Cardiac fibroblast (primary cell): ENCODE results near the gene PCDHB14.
"Not testable (repeated sequence)": the region's sequence is repeated elsewhere in the genome, so short reads cannot be mapped to it uniquely, and the experiment has no call there.

Source experiments
- DNase-seq, 2 donors: peaks; one replicate each; pipeline versions ENCODE4 v3.0.0 to v3.0.0-alpha.2; 2010; ENCODE audit warnings: low read depth in 2 of 2
- H3K4me3 ChIP-seq, 2 donors: replicated peaks in 1 of 2; 1 replicate in 1 of 2; 2 replicates in 1 of 2; pipeline ENCODE4 v1.5.1; 2011; ENCODE audit warnings: low read depth in 2 of 2, low read length in 2 of 2, mild to moderate bottlenecking in 2 of 2, moderate library complexity in 1 of 2
- CTCF ChIP-seq: IDR thresholded peaks from one replicate; pipeline ENCODE4 v1.5.1; 2011; ENCODE audit warnings: low read depth, mild to moderate bottlenecking, low read length, inconsistent platforms

PCDHB14 gene

DNA sequence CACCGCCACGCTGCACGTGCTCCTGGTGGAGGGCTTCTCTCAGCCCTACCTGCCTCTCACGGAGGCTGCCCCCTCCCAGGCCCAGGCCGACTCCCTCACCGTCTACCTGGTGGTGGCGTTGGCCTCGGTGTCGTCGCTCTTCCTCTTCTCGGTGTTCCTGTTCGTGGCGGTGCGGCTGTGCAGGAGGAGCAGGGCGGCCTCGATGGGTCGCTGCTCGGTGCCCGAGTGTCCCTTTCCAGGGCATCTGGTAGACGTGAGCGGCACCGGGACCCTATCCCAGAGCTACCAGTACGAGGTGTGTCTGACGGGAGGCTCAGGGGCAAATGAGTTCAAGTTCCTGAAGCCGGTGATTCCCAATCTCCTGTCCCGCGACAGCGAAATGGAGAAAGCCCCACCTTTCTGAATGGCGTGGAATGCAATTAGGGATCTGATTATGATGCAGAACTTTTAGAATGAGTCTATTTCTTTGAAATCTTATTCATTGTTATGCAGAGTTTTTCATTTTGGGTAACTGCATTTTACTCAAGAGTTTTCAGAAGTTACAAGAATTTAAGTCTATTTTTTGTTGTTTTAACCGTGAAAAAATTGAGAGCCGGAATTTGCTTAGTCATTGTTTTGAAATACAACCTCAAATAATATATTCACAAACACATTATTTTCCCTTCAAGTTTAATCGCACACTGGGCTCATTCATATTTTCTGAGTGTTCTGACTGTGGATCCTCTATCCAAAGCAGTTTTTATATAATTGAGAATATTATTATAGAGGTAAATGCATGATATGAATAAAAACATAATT lies 13.6 kb downstream of the PCDHB14 start:
- no peak for TF ChIP-seq CTCF
- H3K4me3 ChIP-seq = no peak overlapping the region
- no peak for DNase-seq

DNA sequence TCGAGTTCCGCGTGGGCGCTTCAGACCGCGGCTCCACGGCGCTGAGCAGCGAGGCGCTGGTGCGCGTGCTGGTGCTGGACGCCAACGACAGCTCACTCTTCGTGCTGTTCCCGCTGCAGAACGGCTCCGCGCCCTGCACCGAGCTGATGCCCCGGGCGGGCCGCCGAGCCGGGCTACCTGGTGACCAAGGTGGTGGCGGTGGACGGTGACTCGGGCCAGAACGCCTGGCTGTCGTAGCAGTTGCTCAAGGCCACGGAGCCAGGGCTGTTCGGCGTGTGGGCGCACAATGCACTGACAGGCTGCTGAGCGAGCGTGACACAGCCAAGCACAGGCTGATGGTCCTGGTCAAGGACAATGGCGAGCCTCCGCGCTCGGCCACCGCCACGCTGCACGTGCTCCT lies 18.4 kb downstream of the PCDHB14 start:
- TF ChIP-seq CTCF = no peak
- H3K4me3 ChIP-seq = no peak overlapping the region
- no peak for DNase-seq

GRCh38 chr5:141245250-141245717 lies 22.1 kb downstream of the PCDHB14 start, which contains the start of gene PCDHB15:
Gene PCDHB15, plus strand, starts transcription at chr5:141245395. Its CDS starts 184 bp downstream, at chr5:141245579.
- TF ChIP-seq CTCF = no peak
- DNase-seq = peak; percentile 4 to 10
- no peak within 1 kb of the TSS for H3K4me3 ChIP-seq

DNA sequence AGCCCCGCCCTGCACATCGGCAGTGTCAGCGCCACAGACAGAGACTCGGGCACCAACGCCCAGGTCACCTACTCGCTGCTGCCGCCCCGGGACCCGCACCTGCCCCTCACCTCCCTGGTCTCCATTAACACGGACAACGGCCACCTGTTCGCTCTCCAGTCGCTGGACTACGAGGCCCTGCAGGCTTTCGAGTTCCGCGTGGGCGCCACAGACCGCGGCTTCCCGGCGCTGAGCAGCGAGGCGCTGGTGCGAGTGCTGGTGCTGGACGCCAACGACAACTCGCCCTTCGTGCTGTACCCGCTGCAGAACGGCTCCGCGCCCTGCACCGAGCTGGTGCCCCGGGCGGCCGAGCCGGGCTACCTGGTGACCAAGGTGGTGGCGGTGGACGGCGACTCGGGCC lies 23.8 kb downstream of the PCDHB14 start:
- not testable (repeated sequence) for H3K4me3 ChIP-seq, DNase-seq

GRCh38 chr5:141247434-141247833 lies 24.3 kb downstream of the PCDHB14 start:
- not testable (repeated sequence) for H3K4me3 ChIP-seq

DNA sequence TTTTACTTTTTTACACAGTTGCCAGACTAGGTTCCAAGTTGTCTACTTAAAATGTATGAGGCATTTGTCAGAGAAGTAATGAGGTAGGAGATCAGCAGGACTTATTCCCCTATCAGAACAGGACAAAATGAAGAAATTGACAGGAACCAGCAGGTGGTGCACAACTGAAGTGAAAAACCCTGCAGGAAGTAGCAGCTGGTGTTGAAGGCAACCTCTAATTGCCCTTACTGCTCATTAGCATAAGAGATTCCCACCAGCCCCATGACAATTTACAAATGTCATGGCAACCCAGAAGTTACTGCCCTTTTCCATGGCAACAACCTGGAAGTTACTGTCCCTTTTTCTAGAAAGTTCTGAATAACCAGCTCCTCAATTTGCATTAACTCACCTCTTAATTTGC lies 27.4 kb downstream of the PCDHB14 start:
- TF ChIP-seq CTCF = no peak
- H3K4me3 ChIP-seq = no peak overlapping the region
- no peak for DNase-seq

More at GRCh38 chr5:141247434-141247833, 24.3 kb downstream of the PCDHB14 start:
- DNase-seq = not testable (repeated sequence)

- no peak for TF ChIP-seq CTCF
- H3K4me3 ChIP-seq = no peak overlapping the region
- DNase-seq = no peak
These were observed 35.3 kb downstream of the PCDHB14 start for GRCh38 chr5:141258464-141258863.

DNA sequence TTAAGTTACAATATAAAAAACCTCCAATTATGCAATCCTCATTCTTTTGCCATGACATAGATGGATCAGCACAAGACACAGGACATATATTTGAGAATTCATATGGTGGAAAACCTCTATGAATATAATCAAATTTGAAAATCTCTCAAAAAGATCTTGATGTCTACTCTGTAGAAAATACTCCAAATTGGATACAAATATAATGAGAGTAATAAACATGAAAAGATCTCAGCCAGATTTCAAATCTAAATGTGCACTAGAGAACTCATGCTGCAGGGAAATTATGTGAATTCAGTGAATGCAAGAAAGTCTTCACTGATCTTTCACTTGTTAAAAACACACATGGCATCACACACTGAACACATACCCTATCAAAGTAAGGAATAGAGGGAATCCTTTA lies 35.8 kb downstream of the PCDHB14 start:
- H3K4me3 ChIP-seq = no peak overlapping the region
- TF ChIP-seq CTCF = no peak
- peak in 1 of 2 donors; percentile 0 for DNase-seq
